T-helper 9 cell (primary cell): Measurements from ENCODE around the gene ITPRIP.

Source experiments
- DNase-seq: peaks from one replicate; pipeline ENCODE4 v3.0.0-alpha.2; 2020

The ITPRIP gene

GRCh38 chr10:104324931-104325330, 13.3 kb downstream of the ITPRIP start:
- DNase-seq, result no peak

GRCh38 chr10:104324221-104324686, 14.0 kb downstream of the ITPRIP start:
- DNase-seq, result no peak

GRCh38 chr10:104323760-104324201, 14.5 kb downstream of the ITPRIP start:
- no peak for DNase-seq

- DNase-seq, result no peak
Measured at GRCh38 chr10:104323085-104323484, 15.2 kb downstream of the ITPRIP start.

- DNase-seq, result no peak
Measured at GRCh38 chr10:104322416-104322782, 15.9 kb downstream of the ITPRIP start.

- no peak for DNase-seq
Measured at GRCh38 chr10:104321725-104322415, 16.4 kb downstream of the ITPRIP start.

GRCh38 chr10:104321226-104321625, 17.0 kb downstream of the ITPRIP start:
- no peak for DNase-seq

GRCh38 chr10:104318810-104319741, 19.2 kb downstream of the ITPRIP start:
- no peak for DNase-seq

GRCh38 chr10:104318326-104318725, 19.9 kb downstream of the ITPRIP start:
- no peak for DNase-seq

- no peak for DNase-seq
Measured at GRCh38 chr10:104317726-104318299, 20.5 kb downstream of the ITPRIP start.

- DNase-seq, result no peak
Measured at GRCh38 chr10:104317269-104317710, 21.0 kb downstream of the ITPRIP start.

- DNase-seq, result no peak
Measured at GRCh38 chr10:104316321-104317099, 21.8 kb downstream of the ITPRIP start.

GRCh38 chr10:104315486-104315921, 22.8 kb downstream of the ITPRIP start:
- DNase-seq, result no peak

- DNase-seq, result no peak
Measured at GRCh38 chr10:104314591-104315485, 23.4 kb downstream of the ITPRIP start.

- no peak for DNase-seq
Measured at GRCh38 chr10:104311184-104311720, 27.0 kb downstream of the ITPRIP start.

GRCh38 chr10:104309980-104310978, 28.0 kb downstream of the ITPRIP start:
- DNase-seq, result no peak

GRCh38 chr10:104308439-104308903, 29.8 kb downstream of the ITPRIP start:
- DNase-seq, result no peak

- no peak for DNase-seq
Measured at GRCh38 chr10:104307576-104308438, 30.5 kb downstream of the ITPRIP start.

GRCh38 chr10:104306897-104307296, 31.4 kb downstream of the ITPRIP start:
- DNase-seq, result no peak
